Endothelial cell of umbilical vein (primary cell): ENCODE measurements around the gene P2RY13. TPM values are rescaled to one million over a fixed set of nuclear protein-coding genes. Genes with fewer than 3 reads are reported as not detected.

Source experiments
- BruUV-seq: library from RNA; stranded (reverse); fragments of 400-500 nt; replicated peaks from 2 replicates; lab custom pipeline; 2021; lab: Mats Ljungman, UMichigan
- CTCF ChIA-PET: fragments of 300-600, 350-600 bp; sonication (Branson Sonifier 250); formaldehyde crosslinking; loops from one replicate; lab custom pipeline; 2021; ENCODE audit warnings: antibody characterized with exemption, inconsistent platforms; lab: Charles Lee
- POLR2A ChIA-PET: fragments of 300-600, 350-600 bp; sonication (Branson Sonifier 250); formaldehyde crosslinking; loops from one replicate; lab custom pipeline; 2021; ENCODE audit warnings: antibody characterized with exemption, inconsistent platforms; lab: Charles Lee
- DNase-seq: peaks from one replicate; pipeline ENCODE4 v3.0.0-alpha.2; 2011; ENCODE audit warnings: low read depth, low spot score
- FAIRE-seq: peaks from 2 replicates; lab custom pipeline; 2011; peaks lifted over from hg19 to GRCh38; lab: Jason Lieb, UNC
- H2AFZ ChIP-seq: 2 replicates; pipeline ENCODE4 v1.6.0; 2012; ENCODE audit warnings: low read depth, low read length, control low read depth, inconsistent platforms
- H3K27ac ChIP-seq: 2 replicates; pipeline ENCODE4 v1.5.1; 2011; ENCODE audit warnings: low read depth, mild to moderate bottlenecking, control low read depth, low read length, moderate library complexity; ENCODE audit not compliant: insufficient read depth
- H3K27me3 ChIP-seq, 2 experiments: 2 replicates each; pipeline versions ENCODE4 v1.6.0 to v1.6.1; 2011; ENCODE audit warnings: low read length in 2 of 2, mixed read lengths in 1 of 2; ENCODE audit not compliant: control insufficient read depth in 2 of 2, insufficient read depth in 2 of 2
- H3K36me3 ChIP-seq, 2 experiments: 2 replicates in 1 of 2; 3 replicates in 1 of 2; pipeline ENCODE4 v1.5.1; 2011; ENCODE audit warnings: low read length in 2 of 2, mild to moderate bottlenecking in 1 of 2, moderate library complexity in 1 of 2; ENCODE audit not compliant: control insufficient read depth in 2 of 2, insufficient read depth in 2 of 2; ENCODE audit errors: extremely low read depth in 1 of 2
- H3K4me1 ChIP-seq: 3 replicates; pipeline ENCODE4 v1.5.1; 2011; ENCODE audit warnings: mild to moderate bottlenecking, low read length; ENCODE audit not compliant: control insufficient read depth, insufficient read depth; ENCODE audit errors: extremely low read depth
- H3K4me2 ChIP-seq: 2 replicates; pipeline ENCODE4 v1.6.1; 2011; ENCODE audit warnings: low read length, control low read depth, mixed read lengths; ENCODE audit not compliant: insufficient read depth
- H3K4me3 ChIP-seq, 3 experiments: fragments of 200-600 bp in 1 of 3; sonication (generic), shearing (Covaris generic) in 1 of 3; replicated peaks in 1 of 3; 2 replicates each; pipeline ENCODE4 v1.5.1; 2011 to 2016; ENCODE audit warnings: control low read depth in 3 of 3, low read length in 3 of 3, mild to moderate bottlenecking in 2 of 3, inconsistent platforms in 1 of 3, low read depth in 1 of 3, moderate library complexity in 1 of 3; ENCODE audit not compliant: insufficient read depth in 1 of 3
- H3K79me2 ChIP-seq: 2 replicates; pipeline ENCODE4 v1.6.0; 2012; ENCODE audit warnings: low read length, inconsistent platforms; ENCODE audit not compliant: control insufficient read depth, insufficient read depth
- H3K9ac ChIP-seq: replicated peaks from 2 replicates; pipeline ENCODE3; 2011; ENCODE audit warnings: low read length, control low read depth; ENCODE audit not compliant: insufficient read depth; ENCODE audit errors: extremely low read depth
- H3K9me1 ChIP-seq: replicated peaks from 3 replicates; pipeline ENCODE4 v1.6.0; 2011; ENCODE audit warnings: mild to moderate bottlenecking, low read length; ENCODE audit not compliant: control insufficient read depth, insufficient read depth; ENCODE audit errors: extremely low read depth
- H3K9me3 ChIP-seq: replicated peaks from 2 replicates; pipeline ENCODE4 v1.5.1; 2012; ENCODE audit warnings: low read length, inconsistent platforms; ENCODE audit not compliant: control insufficient read depth, insufficient read depth
- H4K20me1 ChIP-seq: replicated peaks from 2 replicates; pipeline ENCODE3; 2011; ENCODE audit warnings: mild to moderate bottlenecking, low read length; ENCODE audit not compliant: control insufficient read depth, insufficient read depth; ENCODE audit errors: extremely low read depth
- CTCF ChIP-seq, 2 donors: IDR thresholded peaks; 1 replicate in 1 of 2; 2 replicates in 1 of 2; pipeline ENCODE4 v1.5.1; 2011; ENCODE audit warnings: low read length in 2 of 2, mild to moderate bottlenecking in 2 of 2, moderate library complexity in 2 of 2, control low read depth in 1 of 2, inconsistent platforms in 1 of 2, low read depth in 1 of 2; ENCODE audit not compliant: insufficient read depth in 1 of 2; ENCODE audit errors: extremely low read depth in 1 of 2
- EZH2 ChIP-seq: IDR thresholded peaks from 2 replicates; pipeline ENCODE4 v1.6.1; 2012; ENCODE audit warnings: borderline replicate concordance, low read depth, mild to moderate bottlenecking, moderate library complexity, low read length, inconsistent platforms; ENCODE audit not compliant: severe bottlenecking
- FOS ChIP-seq: IDR thresholded peaks from 2 replicates; pipeline ENCODE4 v1.6.1; 2011; ENCODE audit warnings: mild to moderate bottlenecking, low read length, moderate library complexity, borderline replicate concordance; ENCODE audit not compliant: insufficient read depth
- GATA2 ChIP-seq: IDR thresholded peaks from 2 replicates; pipeline ENCODE4 v1.7.0; 2011; ENCODE audit warnings: low read depth, mild to moderate bottlenecking, moderate library complexity, mixed read lengths, low read length; ENCODE audit not compliant: insufficient read length, insufficient read depth
- JUN ChIP-seq: IDR thresholded peaks from 2 replicates; pipeline ENCODE4 v1.6.1; 2011; ENCODE audit warnings: borderline replicate concordance, low read depth; ENCODE audit not compliant: insufficient read length, insufficient read depth
- MYC ChIP-seq: IDR thresholded peaks from one replicate; pipeline ENCODE4 v1.6.1; 2011; ENCODE audit warnings: mild to moderate bottlenecking, low read depth, low read length
- POLR2A ChIP-seq: IDR thresholded peaks from 2 replicates; pipeline ENCODE4 v1.6.1; 2012; ENCODE audit warnings: low read depth, mild to moderate bottlenecking, control low read depth, low read length
- POLR2AphosphoS5 ChIP-seq: IDR thresholded peaks from 2 replicates; pipeline ENCODE4 v1.6.1; 2012; ENCODE audit warnings: low read depth, mild to moderate bottlenecking, control low read depth, low read length, moderate library complexity; ENCODE audit not compliant: insufficient read depth
- dilution Hi-C: fragments of 300-500 bp; cut with MboI; formaldehyde crosslinking; loops from one replicate; pipeline ENCODE4 v1.15.0; 2019; ENCODE audit warnings: low sequenced_read_pairs; ENCODE audit not compliant: extremely low pct_ligation_motif_present
- intact Hi-C: fragments of 100-400 bp; cut with micrococcal nuclease; formaldehyde crosslinking; loops from one replicate; pipeline ENCODE4 v1.10.0; 2022
- polyA plus RNA-seq, 4 experiments: library from polyadenylated mRNA; depleted of rRNA in 3 of 4; stranded (reverse) in 3 of 4; unstranded in 1 of 4; fragments of >200 nt; gene quantifications; 2 replicates each; pipeline versions ENCODE4 v1.2.1 to v1.2.3, GENCODE V29; 2011 to 2012; ENCODE audit warnings: missing spikeins in 1 of 4
- total RNA-seq: library from RNA; stranded (reverse); gene quantifications from 2 replicates; pipeline ENCODE4 v1.2.3, GENCODE V29; 2021
- TF ChIP-seq, protein P1 (sequence below): IDR thresholded peaks from 2 replicates; pipeline ENCODE4 v1.6.1; 2011; ENCODE audit not compliant: insufficient read depth, insufficient read length

The P2RY13 gene
- total and polyA plus RNA-seq, 2 donors (not counting 3 experiments of a cell fraction or from before 2014, with no cell fraction given), result not detected

GRCh38 chr3:151322511-151322910 lies 6.8 kb downstream of the P2RY13 start:
- Histone ChIP-seq H3K9ac (no peak overlapping the region), H3K79me2 (no peaks in the 10 kb centered on the region), H3K9me1 (no peaks in the 10 kb centered on the region), H3K27me3 (no peaks in the 10 kb centered on the region), H3K27ac (no peak overlapping the region), H3K4me2 (no peak overlapping the region), H3K4me1 (no peaks in the 10 kb centered on the region), H3K36me3 (no peaks in the 10 kb centered on the region), H4K20me1 (no peaks in the 10 kb centered on the region), H3K9me3 (no peaks in the 10 kb centered on the region), H2AFZ (no peak overlapping the region), H3K4me3 (no peak overlapping the region)
- FAIRE-seq (no peak), DNase-seq (no peak)
- TF ChIP-seq, protein P1, sequence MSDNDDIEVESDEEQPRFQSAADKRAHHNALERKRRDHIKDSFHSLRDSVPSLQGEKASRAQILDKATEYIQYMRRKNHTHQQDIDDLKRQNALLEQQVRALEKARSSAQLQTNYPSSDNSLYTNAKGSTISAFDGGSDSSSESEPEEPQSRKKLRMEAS, result no peak
- no peak for TF ChIP-seq FOS
- no peak for TF ChIP-seq MYC
- no peak for TF ChIP-seq CTCF (IDR thresholded peaks at IDR 0.05; ENCODE audit: extremely low read depth in 1 of 2, insufficient read depth in 1 of 2, low read depth in 1 of 2, low read length in 2 of 2)
- TF ChIP-seq POLR2AphosphoS5, result no peak
- TF ChIP-seq GATA2, result no peak
- TF ChIP-seq EZH2, result no peak
- no peak for TF ChIP-seq POLR2A
- no peak for TF ChIP-seq JUN
- ChIA-PET CTCF (no interaction called here), POLR2A (no interaction called here)
- intact Hi-C loops, result no loop called here
- dilution Hi-C loops, result no loop called here
- BruUV-seq, result no TSS peak
